ENCODE results near the gene P3H2. TPM values are rescaled to one million over a fixed set of nuclear protein-coding genes. Genes with fewer than 3 reads are reported as not detected.

Gene P3H2
- total RNA-seq, 1 experiment from 2014 or later = 0.76 TPM

- Histone ChIP-seq H4K20me1 (ENCODE audit: insufficient read depth) (no peaks in the 10 kb centered on the region), H3K9me2 (ENCODE audit: insufficient read depth) (no peaks in the 10 kb centered on the region), H3K9ac (ENCODE audit: low read length) (no peak overlapping the region), H3K79me2 (ENCODE audit: insufficient read depth, low read length) (no peaks in the 10 kb centered on the region), H3K4me1 (ENCODE audit: control insufficient read depth in 1 of 2, insufficient read depth in 2 of 2, low read length in 2 of 2) (peaks cover 11 to 15% of the 10 kb centered on the region in 2 experiments), H3K4me2 (ENCODE audit: low read length) (no peak overlapping the region), H2AFZ (ENCODE audit: low read depth, low read length, poor library complexity, severe bottlenecking) (no peak overlapping the region), H3K4me3 (replicated peaks in 1 of 2; ENCODE audit: low read depth in 1 of 2, low read length in 2 of 2) (no peak overlapping the region), H3K9me3 (ENCODE audit: control insufficient read depth in 1 of 2, insufficient read depth in 1 of 2, low read depth in 1 of 2, low read length in 2 of 2) (no peaks in the 10 kb centered on the region), H3K27ac (ENCODE audit: low read depth, low read length) (no peak overlapping the region), H3K36me3 (ENCODE audit: control insufficient read depth in 1 of 2, insufficient read depth in 2 of 2, low read length in 2 of 2) (no peaks in the 10 kb centered on the region), H3K27me3 (ENCODE audit: insufficient read depth, low read length) (no peaks in the 10 kb centered on the region)
- CTCF ChIA-PET = no interaction called here
- ATAC-seq (no peak), DNase-seq (ENCODE audit: low read depth, low spot score) (no peak)
- no TSS peak for BruUV-seq (replicated peaks)
- intact Hi-C loops (cut with micrococcal nuclease) = loop anchor here (10.0 kb wide), 1 partner anchor 60 kb away; no protein-coding TSS in a partner anchor
- POLR2A ChIA-PET = no interaction called here
- RAD21 ChIA-PET (ENCODE audit: low non-redundant PET in 1 of 2, low total read pairs in 2 of 2, uncharacterized antibody in 2 of 2, unreplicated experiment in 2 of 2) = no interaction called here
- no peak for TF ChIP-seq SP1 (IDR thresholded peaks at IDR 0.05; ENCODE audit: low read depth)
- TF ChIP-seq CEBPB (IDR thresholded peaks at IDR 0.05; ENCODE audit: low read depth) = no peak
- TF ChIP-seq CBX3 (IDR thresholded peaks at IDR 0.05; ENCODE audit: low read depth) = no peak
- no peak for TF ChIP-seq CTCF (IDR thresholded peaks at IDR 0.05 in 2 of 3, conservative IDR thresholded peaks at IDR 0.05 in 1 of 3; ENCODE audit: borderline replicate concordance in 1 of 3, insufficient read depth in 1 of 3, low read depth in 2 of 3, low read length in 2 of 3)
- TF ChIP-seq REST (IDR thresholded peaks at IDR 0.05; ENCODE audit: low read depth) = no peak
- no peak for TF ChIP-seq EZH2 (IDR thresholded peaks at IDR 0.05)
- TF ChIP-seq MAX (IDR thresholded peaks at IDR 0.05) = no peak
- no peak for TF ChIP-seq ZFX (IDR thresholded peaks at IDR 0.05)
- no peak for TF ChIP-seq EGR1 (IDR thresholded peaks at IDR 0.05; ENCODE audit: low read depth)
- TF ChIP-seq SIN3A (IDR thresholded peaks at IDR 0.05; ENCODE audit: low read depth) = no peak
- no peak for TF ChIP-seq SRF (IDR thresholded peaks at IDR 0.05; ENCODE audit: low read depth)
- no peak for TF ChIP-seq EZH2phosphoT487 (IDR thresholded peaks at IDR 0.05; ENCODE audit: borderline replicate concordance)
- TF ChIP-seq RAD21 (IDR thresholded peaks at IDR 0.05; ENCODE audit: low read depth) = no peak
- TF ChIP-seq FOSL1 (IDR thresholded peaks at IDR 0.05; ENCODE audit: low read depth) = no peak
- TF ChIP-seq POLR2A (IDR thresholded peaks at IDR 0.05; ENCODE audit: borderline replicate concordance, extremely low read depth, insufficient read depth, insufficient read length) = no peak
- no peak for TF ChIP-seq JUND (IDR thresholded peaks at IDR 0.05)
- no peak for TF ChIP-seq YY1 (IDR thresholded peaks at IDR 0.05; ENCODE audit: extremely low read depth, insufficient replicate concordance, low read depth, low read length)
- no peak for TF ChIP-seq TCF7L2 (IDR thresholded peaks at IDR 0.05; ENCODE audit: borderline replicate concordance, extremely low read depth, insufficient read depth, insufficient read length)
These were observed 55.5 kb downstream of the P3H2 start for GRCh38 chr3:190065204-190065603.

All from HCT116 (cell line).